Dermis lymphatic vessel endothelial cell (primary cell): ENCODE results near the gene RABL6. TPM values are rescaled to one million over a fixed set of nuclear protein-coding genes. Genes with fewer than 3 reads are reported as not detected.

Experiments
- total RNA-seq: library from RNA; depleted of rRNA; stranded (reverse); fragments of >200 nt; gene quantifications from 2 replicates; pipeline ENCODE4 v1.2.1, GENCODE V29; 2014

Gene RABL6
- total RNA-seq, result 49.3 and 52.9 TPM in 2 replicates

GRCh38 chr9:136807281-136808074 lies at the start of gene RABL6:
TSS of gene RABL6 (plus strand) at chr9:136807948. CDS start at chr9:136808197, 249 bp downstream.

DNA sequence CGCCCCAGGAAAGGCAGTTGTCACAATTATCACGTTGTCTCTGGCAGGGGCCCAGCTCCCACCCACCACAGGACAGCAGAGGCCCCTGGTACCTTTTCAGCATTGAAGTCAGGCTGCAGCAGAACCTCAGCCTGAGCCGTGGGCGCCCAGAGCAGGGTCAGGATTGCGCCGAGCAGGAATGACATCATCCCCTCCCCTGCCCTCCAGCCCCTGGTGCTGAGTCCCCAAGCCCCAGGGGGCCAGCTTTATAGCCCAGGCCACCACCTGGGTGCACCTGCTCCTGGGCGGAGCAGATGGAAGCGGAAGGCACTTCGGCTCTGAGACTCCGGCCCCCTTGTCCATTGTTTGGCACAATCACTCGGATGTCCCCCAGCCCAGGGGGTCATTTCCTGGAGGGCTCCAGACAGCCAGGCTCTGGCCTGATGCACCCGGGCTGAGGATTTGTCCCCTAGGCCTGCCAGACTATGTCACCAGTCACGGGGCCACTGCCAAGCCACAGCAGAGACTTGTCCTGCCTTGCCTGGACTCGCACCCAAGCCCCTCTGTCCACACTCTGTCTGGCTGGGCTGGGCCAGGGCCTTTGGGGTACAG lies 43.4 kb upstream of the RABL6 start, which contains the start of gene LCN15:
LCN15 (minus strand) TSS at position 218 of the 591 bp plus-strand sequence; CDS start at position 188, 30 bp downstream.

GRCh38 chr9:136790640-136791515 lies 16.9 kb upstream of the RABL6 start, which contains the start of gene TMEM141:
TSS of gene TMEM141 (plus strand) at chr9:136791344. CDS start at chr9:136791371, 27 bp downstream.

DNA sequence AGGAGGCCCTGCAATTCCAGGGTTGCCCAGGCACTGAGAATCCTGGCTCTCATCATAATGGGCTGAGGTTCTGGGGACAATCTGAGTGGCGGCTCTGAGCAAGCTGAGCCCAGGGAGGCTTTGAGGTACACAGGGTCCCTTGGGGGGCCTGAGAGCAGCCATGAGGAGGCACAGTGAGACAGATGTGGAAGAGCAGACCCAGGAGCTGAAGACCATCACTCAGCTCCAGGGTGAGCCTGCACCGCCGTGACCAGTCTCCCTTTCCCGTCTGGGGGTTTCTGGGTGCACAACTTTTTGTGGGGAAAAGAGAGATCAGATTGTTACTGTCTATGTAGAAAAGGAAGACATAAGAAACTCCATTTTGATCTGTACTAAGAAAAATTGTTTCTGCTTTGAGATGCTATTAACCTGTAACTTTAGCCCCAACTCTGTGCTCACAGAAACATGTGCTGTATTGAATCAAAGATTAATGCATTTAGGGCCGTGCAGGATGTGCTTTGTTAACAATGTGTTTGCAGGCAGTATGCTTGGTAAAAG lies 11.4 kb upstream of the RABL6 start, which contains the start of gene CCDC183:
CCDC183 (plus strand) TSS at position 101 of the 537 bp plus-strand sequence; CDS start at position 161, 60 bp downstream.

GRCh38 chr9:136842380-136842948 lies 34.7 kb downstream of the RABL6 start, which contains the start of gene AJM1:
TSS of gene AJM1 (plus strand) at chr9:136842478. CDS start at chr9:136844415, 1,937 bp downstream.

DNA sequence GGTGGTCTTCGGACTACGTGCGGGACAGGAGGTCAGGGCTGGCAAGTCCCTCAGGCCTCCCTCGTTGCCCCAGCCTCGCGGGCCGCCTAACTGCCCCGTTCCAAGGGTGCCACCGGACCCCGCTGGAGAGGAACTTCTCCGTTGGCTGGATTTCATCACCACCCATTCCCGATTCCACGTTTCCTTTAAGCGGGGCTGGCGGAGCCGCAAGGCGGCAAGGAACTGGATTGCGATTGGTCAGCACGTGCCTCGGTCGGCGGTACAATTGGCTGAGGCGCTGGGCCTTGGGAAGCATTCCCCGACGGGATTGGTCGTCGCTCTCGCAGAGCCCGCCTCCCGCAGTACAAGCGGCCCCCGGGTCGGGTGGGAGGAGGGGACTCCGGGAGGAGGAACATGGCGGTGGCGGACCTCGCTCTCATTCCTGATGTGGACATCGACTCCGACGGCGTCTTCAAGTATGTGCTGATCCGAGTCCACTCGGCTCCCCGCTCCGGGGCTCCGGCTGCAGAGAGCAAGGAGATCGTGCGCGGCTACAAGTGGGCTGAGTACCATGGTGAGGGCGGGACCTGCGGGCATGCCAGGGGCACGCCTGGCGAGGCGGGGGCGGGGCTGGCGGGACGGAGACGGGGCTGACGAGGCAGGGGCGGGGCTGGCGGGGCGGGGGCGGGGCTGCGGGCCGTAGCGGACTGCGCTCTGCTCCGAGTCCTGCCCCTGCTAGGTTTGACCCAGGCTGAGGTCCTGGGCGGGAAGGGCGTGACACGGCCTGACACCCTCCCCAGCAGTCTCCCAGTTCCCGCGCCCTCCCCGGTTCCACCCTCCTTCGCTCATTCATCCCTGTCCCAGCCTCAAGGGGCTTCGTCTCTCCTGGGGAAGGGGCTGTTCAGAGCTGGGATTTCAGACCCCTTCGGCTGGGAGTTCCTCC lies 41.6 kb downstream of the RABL6 start, which contains the start of gene PHPT1:
PHPT1 (plus strand) TSS at position 372 of the 922 bp plus-strand sequence; CDS start at position 394, 22 bp downstream.

GRCh38 chr9:136851941-136852663 lies 44.4 kb downstream of the RABL6 start, which contains the start of gene MAMDC4:
TSS of gene MAMDC4 (plus strand) at chr9:136852346. CDS start at chr9:136852417, 71 bp downstream.

GRCh38 chr9:136885950-136886578 lies 78.3 kb downstream of the RABL6 start, which contains the start of gene TRAF2:
TSS of gene TRAF2 (plus strand) at chr9:136886516. CDS start at chr9:136898741, 12,225 bp downstream.

Other genes with a start within 250 kb of the RABL6 start
- gene EGFL7, start 145.0 kb upstream of the RABL6 start, total RNA-seq, result 364 and 407 TPM in 2 replicates
- 38.1 and 43.9 TPM in 2 replicates for gene AGPAT2, start 120.5 kb upstream of the RABL6 start, total RNA-seq
- 53.4 and 56.1 TPM in 2 replicates for gene DIPK1B, start 95.4 kb upstream of the RABL6 start, total RNA-seq
- gene LCN10, start 65.0 kb upstream of the RABL6 start, total RNA-seq, result not detected in 2 replicates
- gene LCN6, start 59.4 kb upstream of the RABL6 start, total RNA-seq, result not detected in 2 replicates
- gene LCN8, start 49.7 kb upstream of the RABL6 start, total RNA-seq, result not detected in 2 replicates
- gene LCN15, start 43.4 kb upstream of the RABL6 start, total RNA-seq, result not detected in 2 replicates
- gene TMEM141, start 16.6 kb upstream of the RABL6 start, total RNA-seq, result 41.9 and 66.5 TPM in 2 replicates
- gene CCDC183, start 11.6 kb upstream of the RABL6 start, total RNA-seq, result 0.52 and 0.98 TPM in 2 replicates
- 0.60 and 0.65 TPM in 2 replicates for gene AJM1, start 34.5 kb downstream of the RABL6 start, total RNA-seq
- 185 and 194 TPM in 2 replicates for gene PHPT1, start 41.5 kb downstream of the RABL6 start, total RNA-seq
- 0.52 and 0.65 TPM in 2 replicates for gene MAMDC4, start 44.4 kb downstream of the RABL6 start, total RNA-seq
- gene EDF1, start 58.4 kb downstream of the RABL6 start, total RNA-seq, result 286 and 317 TPM in 2 replicates
- gene TRAF2, start 78.6 kb downstream of the RABL6 start, total RNA-seq, result 12.7 and 18.0 TPM in 2 replicates
- 140 and 161 TPM in 2 replicates for gene FBXW5, start 136.8 kb downstream of the RABL6 start, total RNA-seq
- 0.54 and 0.77 TPM in 2 replicates for gene C8G, start 137.3 kb downstream of the RABL6 start, total RNA-seq
- 0.11 TPM in 1 of 2 replicates, not detected in the other for gene LCN12, start 144.3 kb downstream of the RABL6 start, total RNA-seq
- gene PTGDS, start 169.6 kb downstream of the RABL6 start, total RNA-seq, result 0.43 and 2.8 TPM in 2 replicates
- under 0.01 TPM in 1 of 2 replicates, not detected in the other for gene LCNL1, start 175.0 kb downstream of the RABL6 start, total RNA-seq
- 8.0 and 9.2 TPM in 2 replicates for gene PAXX, start 184.5 kb downstream of the RABL6 start, total RNA-seq
- gene CLIC3, start 188.6 kb downstream of the RABL6 start, total RNA-seq, result not detected in 2 replicates
- 4.8 and 6.8 TPM in 2 replicates for gene ABCA2, start 220.3 kb downstream of the RABL6 start, total RNA-seq
- not detected in 2 replicates for gene FUT7, start 224.1 kb downstream of the RABL6 start, total RNA-seq
- gene NPDC1, start 238.2 kb downstream of the RABL6 start, total RNA-seq, result 4.8 and 8.2 TPM in 2 replicates
- not detected in 2 replicates for gene ENTPD2, start 246.1 kb downstream of the RABL6 start, total RNA-seq